Measurements from ENCODE around the gene FGF23. TPM values are rescaled to one million over a fixed set of nuclear protein-coding genes. Genes with fewer than 3 reads are reported as not detected.

FGF23 gene
- total RNA-seq, 1 experiment from 2014 or later: not detected

DNA sequence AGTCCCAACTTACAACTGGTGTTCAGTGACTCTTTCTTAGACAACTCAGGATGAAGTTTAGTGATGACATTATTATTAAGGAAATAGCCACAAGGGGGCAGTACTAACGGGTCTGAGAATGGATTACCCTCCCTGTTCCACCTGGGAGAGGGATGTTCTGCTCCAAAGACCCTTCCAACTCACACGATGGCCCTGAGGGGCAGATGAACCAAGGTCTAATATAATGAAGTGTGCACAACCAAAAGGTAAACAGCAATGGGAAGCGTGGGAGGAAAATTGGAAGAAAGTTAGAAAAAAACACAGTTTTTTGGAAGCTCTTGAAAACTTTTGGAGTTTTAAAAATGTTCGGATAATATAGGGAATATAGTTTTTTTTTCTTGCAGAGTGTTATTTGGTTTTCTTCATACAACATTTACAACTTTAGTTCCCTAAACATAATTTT is 42.1 kb upstream of the FGF23 start:
- CTCF ChIA-PET: no interaction called here
- Mint-ChIP-seq H3K27me3 (ENCODE audit: unreplicated experiment) (peaks cover 54% of the 10 kb centered on the region), H3K4me3 (ENCODE audit: low read depth, unreplicated experiment) (no peak overlapping the region), H3K9me3 (ENCODE audit: low read depth, unreplicated experiment) (no peaks in the 10 kb centered on the region), H3K4me1 (ENCODE audit: low read depth, unreplicated experiment) (no peaks in the 10 kb centered on the region), H3K27ac (ENCODE audit: unreplicated experiment) (no peak overlapping the region), H3K36me3 (ENCODE audit: insufficient read depth, unreplicated experiment) (no peaks in the 10 kb centered on the region)
- intact Hi-C loops (cut with micrococcal nuclease; ENCODE audit: unreplicated experiment): loop anchor here (1.0 to 2.0 kb wide), 2 partner anchors 106 to 337 kb away; no protein-coding TSS in a partner anchor
- TF ChIP-seq, protein P1, sequence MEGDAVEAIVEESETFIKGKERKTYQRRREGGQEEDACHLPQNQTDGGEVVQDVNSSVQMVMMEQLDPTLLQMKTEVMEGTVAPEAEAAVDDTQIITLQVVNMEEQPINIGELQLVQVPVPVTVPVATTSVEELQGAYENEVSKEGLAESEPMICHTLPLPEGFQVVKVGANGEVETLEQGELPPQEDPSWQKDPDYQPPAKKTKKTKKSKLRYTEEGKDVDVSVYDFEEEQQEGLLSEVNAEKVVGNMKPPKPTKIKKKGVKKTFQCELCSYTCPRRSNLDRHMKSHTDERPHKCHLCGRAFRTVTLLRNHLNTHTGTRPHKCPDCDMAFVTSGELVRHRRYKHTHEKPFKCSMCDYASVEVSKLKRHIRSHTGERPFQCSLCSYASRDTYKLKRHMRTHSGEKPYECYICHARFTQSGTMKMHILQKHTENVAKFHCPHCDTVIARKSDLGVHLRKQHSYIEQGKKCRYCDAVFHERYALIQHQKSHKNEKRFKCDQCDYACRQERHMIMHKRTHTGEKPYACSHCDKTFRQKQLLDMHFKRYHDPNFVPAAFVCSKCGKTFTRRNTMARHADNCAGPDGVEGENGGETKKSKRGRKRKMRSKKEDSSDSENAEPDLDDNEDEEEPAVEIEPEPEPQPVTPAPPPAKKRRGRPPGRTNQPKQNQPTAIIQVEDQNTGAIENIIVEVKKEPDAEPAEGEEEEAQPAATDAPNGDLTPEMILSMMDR (IDR thresholded peaks at IDR 0.05; ENCODE audit: unreplicated experiment): peak; percentile 37
- DNase-seq: peak; percentile 35
- BruUV-seq (replicated peaks): no TSS peak

DNA sequence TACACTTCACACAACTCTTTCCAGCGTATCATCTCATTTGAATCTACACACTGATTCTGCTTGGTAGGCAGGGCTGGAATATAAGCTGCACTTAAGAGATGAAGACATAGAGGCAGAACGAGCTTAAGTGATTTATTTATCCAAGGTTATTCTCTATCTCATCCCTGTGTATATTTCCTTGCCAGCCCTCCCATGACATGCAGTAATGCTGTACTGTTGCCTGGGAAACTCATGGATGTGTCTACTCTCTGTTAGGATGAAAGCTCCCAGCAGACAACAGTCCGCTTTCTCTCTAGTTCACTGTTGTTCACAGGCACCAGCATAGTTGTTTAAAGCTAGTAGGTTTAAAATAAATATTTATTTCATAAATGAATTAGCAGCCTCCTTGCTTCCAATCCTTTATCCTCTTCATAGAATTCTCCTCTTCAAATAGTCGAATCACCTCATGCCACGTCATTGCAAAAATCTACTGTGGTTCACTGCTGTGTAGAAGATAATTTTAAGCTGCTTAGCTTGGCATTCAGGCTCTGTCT is 40.7 kb upstream of the FGF23 start:
- no peaks in the 10 kb centered on the region for H3K9me3 Mint-ChIP-seq (ENCODE audit: low read depth, unreplicated experiment)
- CTCF ChIA-PET: interaction anchor here (0.6 kb wide), 1 partner anchor 363 kb away, joined by 6 read pairs; no protein-coding TSS in a partner anchor

DNA sequence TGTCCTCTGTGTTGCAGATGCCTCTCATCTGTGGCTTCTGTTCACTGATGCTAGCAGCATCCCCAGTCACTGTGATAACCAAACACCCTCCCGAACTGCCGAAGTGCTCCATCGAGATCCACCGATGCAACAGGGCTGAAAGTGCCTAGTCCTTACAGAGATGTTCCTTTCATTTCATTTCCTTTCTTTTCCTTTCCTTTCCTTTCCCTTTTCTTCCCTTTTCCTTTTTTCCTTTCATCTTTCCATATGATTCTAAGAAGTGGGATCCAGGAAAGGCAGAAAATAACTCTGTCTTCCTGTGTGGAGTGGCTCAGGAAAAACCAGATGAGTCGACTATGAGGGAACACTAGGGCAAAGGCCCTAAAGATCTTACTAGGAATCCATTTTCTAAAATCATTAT is 39.4 kb upstream of the FGF23 start:
- H3K27me3 Mint-ChIP-seq (ENCODE audit: unreplicated experiment): peaks cover 78% of the 10 kb centered on the region
- H3K36me3 Mint-ChIP-seq (ENCODE audit: insufficient read depth, unreplicated experiment): no peaks in the 10 kb centered on the region
- BruUV-seq (replicated peaks): no TSS peak

More for the DNA sequence above, 40.7 kb upstream of the FGF23 start:
- Mint-ChIP-seq H3K4me1 (ENCODE audit: low read depth, unreplicated experiment) (no peaks in the 10 kb centered on the region), H3K36me3 (ENCODE audit: insufficient read depth, unreplicated experiment) (no peaks in the 10 kb centered on the region), H3K4me3 (ENCODE audit: low read depth, unreplicated experiment) (no peak overlapping the region), H3K27ac (ENCODE audit: unreplicated experiment) (no peak overlapping the region), H3K27me3 (ENCODE audit: unreplicated experiment) (peaks cover 68% of the 10 kb centered on the region)
- DNase-seq: no peak
- no TSS peak for BruUV-seq (replicated peaks)
- TF ChIP-seq, protein P1 (IDR thresholded peaks at IDR 0.05; ENCODE audit: unreplicated experiment): no peak
- intact Hi-C loops (cut with micrococcal nuclease; ENCODE audit: unreplicated experiment): loop anchor here (2.0 kb wide), 1 partner anchor 339 kb away; no protein-coding TSS in a partner anchor

DNA sequence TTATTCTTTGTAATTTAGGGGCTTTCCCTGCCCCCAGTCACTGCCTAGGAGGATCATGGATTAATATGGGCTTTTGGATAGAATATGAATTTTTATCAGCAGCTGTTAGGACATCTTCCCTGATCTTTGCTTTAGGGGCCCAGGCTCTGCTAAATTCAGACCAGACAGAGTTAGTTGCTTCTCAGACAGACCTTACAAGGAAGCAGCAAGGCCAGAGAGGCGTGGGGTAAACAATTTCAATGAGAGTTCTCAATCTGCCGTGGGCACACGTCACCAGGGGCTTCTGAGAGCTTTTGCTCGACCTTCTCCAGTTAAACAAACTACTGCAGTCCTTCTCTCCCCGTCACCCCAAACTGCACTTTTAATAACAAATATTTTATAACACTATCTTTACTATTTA is 38.4 kb upstream of the FGF23 start:
- intact Hi-C loops (cut with micrococcal nuclease; ENCODE audit: unreplicated experiment): no loop called here
- TF ChIP-seq, protein P1 (IDR thresholded peaks at IDR 0.05; ENCODE audit: unreplicated experiment): no peak
- no peak overlapping the region for H3K4me3 Mint-ChIP-seq (ENCODE audit: low read depth, unreplicated experiment)
- no peaks in the 10 kb centered on the region for H3K4me1 Mint-ChIP-seq (ENCODE audit: low read depth, unreplicated experiment)
- CTCF ChIA-PET: no interaction called here
- no peak for DNase-seq
- H3K27ac Mint-ChIP-seq (ENCODE audit: unreplicated experiment): no peak overlapping the region
- no TSS peak for BruUV-seq (replicated peaks)
- H3K9me3 Mint-ChIP-seq (ENCODE audit: low read depth, unreplicated experiment): no peaks in the 10 kb centered on the region
- H3K27me3 Mint-ChIP-seq (ENCODE audit: unreplicated experiment): peaks cover 78% of the 10 kb centered on the region
- H3K36me3 Mint-ChIP-seq (ENCODE audit: insufficient read depth, unreplicated experiment): no peaks in the 10 kb centered on the region

More for the DNA sequence above, 39.4 kb upstream of the FGF23 start:
- intact Hi-C loops (cut with micrococcal nuclease; ENCODE audit: unreplicated experiment): no loop called here
- no peak overlapping the region for H3K4me3 Mint-ChIP-seq (ENCODE audit: low read depth, unreplicated experiment)
- no peak overlapping the region for H3K27ac Mint-ChIP-seq (ENCODE audit: unreplicated experiment)
- TF ChIP-seq, protein P1 (IDR thresholded peaks at IDR 0.05; ENCODE audit: unreplicated experiment): no peak
- CTCF ChIA-PET: no interaction called here
- no peaks in the 10 kb centered on the region for H3K4me1 Mint-ChIP-seq (ENCODE audit: low read depth, unreplicated experiment)
- no peak for DNase-seq
- no peaks in the 10 kb centered on the region for H3K9me3 Mint-ChIP-seq (ENCODE audit: low read depth, unreplicated experiment)

Measured in Calu3 (cell line).